Measurements from ENCODE around the gene FAM187B. TPM values are rescaled to one million over a fixed set of nuclear protein-coding genes. Genes with fewer than 3 reads are reported as not detected.

FAM187B gene
- polyA plus RNA-seq, 1 donor (not counting 4 experiments of a cell fraction or from before 2014, with no cell fraction given) = not detected

- Histone ChIP-seq H3K4me1 (ENCODE audit: control insufficient read depth, extremely low read depth, insufficient read depth, low read length) (no peaks in the 10 kb centered on the region), H3K4me2 (ENCODE audit: control insufficient read depth, extremely low read depth, insufficient read depth, low read depth, low read length) (no peak overlapping the region), H3K9me3 (ENCODE audit: control insufficient read depth, low read depth, low read length) (no peaks in the 10 kb centered on the region), H3K36me3 (ENCODE audit: control insufficient read depth in 2 of 2, extremely low read depth in 1 of 2, insufficient read depth in 2 of 2, low read length in 2 of 2) (no peaks in the 10 kb centered on the region), H3K27ac (ENCODE audit: control insufficient read depth, insufficient read depth, low read length) (no peak overlapping the region), H3K9ac (ENCODE audit: control insufficient read depth, extremely low read depth, insufficient read depth, low read length) (no peak overlapping the region), H3K4me3 (ENCODE audit: control insufficient read depth in 2 of 3, extremely low read depth in 1 of 3, insufficient read depth in 2 of 3, low read depth in 1 of 3, low read length in 3 of 3) (no peak overlapping the region), H3K9me1 (ENCODE audit: control insufficient read depth, extremely low read depth, insufficient read depth, low read length) (no peaks in the 10 kb centered on the region), H2AFZ (ENCODE audit: control insufficient read depth, low read length) (no peak overlapping the region), H4K20me1 (ENCODE audit: control insufficient read depth, extremely low read depth, insufficient read depth, low read length) (no peaks in the 10 kb centered on the region), H3K27me3 (ENCODE audit: control insufficient read depth, extremely low read depth, insufficient read depth, low read length) (no peaks in the 10 kb centered on the region), H3K79me2 (ENCODE audit: control insufficient read depth, insufficient read depth, low read length) (no peaks in the 10 kb centered on the region)
- FAIRE-seq = no peak
- TF ChIP-seq EZH2 (IDR thresholded peaks at IDR 0.05; ENCODE audit: low read length) = no peak
- TF ChIP-seq, protein P1, sequence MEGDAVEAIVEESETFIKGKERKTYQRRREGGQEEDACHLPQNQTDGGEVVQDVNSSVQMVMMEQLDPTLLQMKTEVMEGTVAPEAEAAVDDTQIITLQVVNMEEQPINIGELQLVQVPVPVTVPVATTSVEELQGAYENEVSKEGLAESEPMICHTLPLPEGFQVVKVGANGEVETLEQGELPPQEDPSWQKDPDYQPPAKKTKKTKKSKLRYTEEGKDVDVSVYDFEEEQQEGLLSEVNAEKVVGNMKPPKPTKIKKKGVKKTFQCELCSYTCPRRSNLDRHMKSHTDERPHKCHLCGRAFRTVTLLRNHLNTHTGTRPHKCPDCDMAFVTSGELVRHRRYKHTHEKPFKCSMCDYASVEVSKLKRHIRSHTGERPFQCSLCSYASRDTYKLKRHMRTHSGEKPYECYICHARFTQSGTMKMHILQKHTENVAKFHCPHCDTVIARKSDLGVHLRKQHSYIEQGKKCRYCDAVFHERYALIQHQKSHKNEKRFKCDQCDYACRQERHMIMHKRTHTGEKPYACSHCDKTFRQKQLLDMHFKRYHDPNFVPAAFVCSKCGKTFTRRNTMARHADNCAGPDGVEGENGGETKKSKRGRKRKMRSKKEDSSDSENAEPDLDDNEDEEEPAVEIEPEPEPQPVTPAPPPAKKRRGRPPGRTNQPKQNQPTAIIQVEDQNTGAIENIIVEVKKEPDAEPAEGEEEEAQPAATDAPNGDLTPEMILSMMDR (optimal IDR thresholded peaks at IDR 0.05 in 1 of 3, IDR thresholded peaks at IDR 0.05 in 1 of 3, conservative IDR thresholded peaks at IDR 0.05 in 1 of 3; ENCODE audit: extremely low read depth in 1 of 3, insufficient read depth in 2 of 3, low read length in 3 of 3) = no peak
- dilution Hi-C loops (cut with MboI; ENCODE audit: extremely low pct_ligation_motif_present, low sequenced_read_pairs) = no loop called here
- DNase-seq (ENCODE audit: low read depth, low spot score) = no peak
These were observed 32.7 kb downstream of the FAM187B start for GRCh38 chr19:35195830-35196229.

DNA sequence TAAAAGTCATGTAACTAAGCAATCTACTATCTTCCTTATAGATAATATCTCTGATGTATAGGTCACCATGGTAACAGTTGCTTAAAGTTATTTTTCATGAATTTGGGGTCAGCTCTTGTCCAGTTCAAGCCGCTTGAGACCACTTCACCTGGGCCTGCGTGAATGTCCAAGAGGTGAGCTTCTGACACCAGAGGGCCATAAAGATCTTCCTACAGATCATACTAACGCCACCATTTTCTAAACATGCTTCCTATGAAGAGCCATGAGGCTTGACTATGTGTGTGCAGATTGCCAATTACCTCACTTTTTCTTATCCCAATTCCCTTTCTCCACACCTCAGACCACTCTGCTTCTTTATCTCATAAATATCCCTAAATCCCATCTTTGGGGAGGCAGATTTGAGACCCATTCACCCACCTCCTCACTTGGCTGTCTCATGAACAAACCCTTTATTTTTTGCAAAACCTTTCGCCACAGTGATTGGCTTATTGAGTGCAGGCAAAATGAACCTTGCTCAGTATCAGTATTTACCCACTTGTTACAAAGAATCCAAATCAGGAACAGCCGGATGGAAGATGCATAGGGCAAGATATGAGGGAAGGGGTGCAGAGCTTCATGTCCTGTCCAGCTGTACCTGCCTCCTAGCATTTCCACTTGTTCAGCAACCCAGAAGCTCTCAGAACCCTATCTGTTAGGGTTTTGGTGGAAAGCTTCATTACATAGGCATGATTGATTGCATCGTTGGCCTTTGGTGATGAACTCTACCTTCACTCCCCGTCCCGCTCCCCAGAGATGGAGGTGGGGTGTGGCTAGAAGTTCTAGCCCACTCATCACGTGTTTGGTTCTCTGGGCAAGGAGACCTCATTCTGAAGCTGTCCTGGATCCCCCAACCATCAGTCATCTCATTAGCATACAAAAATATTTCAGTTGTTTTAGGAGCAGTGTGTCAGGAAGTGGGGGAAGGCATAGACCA lies 34.2 kb downstream of the FAM187B start:
- H3K36me3 ChIP-seq (ENCODE audit: control insufficient read depth in 2 of 2, extremely low read depth in 1 of 2, insufficient read depth in 2 of 2, low read length in 2 of 2) = no peaks in the 10 kb centered on the region
- DNase-seq (ENCODE audit: low read depth, low spot score) (no peak), FAIRE-seq (no peak)
- H3K79me2 ChIP-seq (ENCODE audit: control insufficient read depth, insufficient read depth, low read length) = no peaks in the 10 kb centered on the region
- no peaks in the 10 kb centered on the region for H4K20me1 ChIP-seq (ENCODE audit: control insufficient read depth, extremely low read depth, insufficient read depth, low read length)
- H3K27ac ChIP-seq (ENCODE audit: control insufficient read depth, insufficient read depth, low read length) = no peak overlapping the region
- dilution Hi-C loops (cut with MboI; ENCODE audit: extremely low pct_ligation_motif_present, low sequenced_read_pairs) = no loop called here
- no peaks in the 10 kb centered on the region for H3K9me1 ChIP-seq (ENCODE audit: control insufficient read depth, extremely low read depth, insufficient read depth, low read length)
- no peaks in the 10 kb centered on the region for H3K9me3 ChIP-seq (ENCODE audit: control insufficient read depth, low read depth, low read length)
- H3K4me1 ChIP-seq (ENCODE audit: control insufficient read depth, extremely low read depth, insufficient read depth, low read length) = no peaks in the 10 kb centered on the region
- no peak overlapping the region for H3K4me3 ChIP-seq (ENCODE audit: control insufficient read depth in 2 of 3, extremely low read depth in 1 of 3, insufficient read depth in 2 of 3, low read depth in 1 of 3, low read length in 3 of 3)
- H3K27me3 ChIP-seq (ENCODE audit: control insufficient read depth, extremely low read depth, insufficient read depth, low read length) = no peaks in the 10 kb centered on the region
- no peak overlapping the region for H2AFZ ChIP-seq (ENCODE audit: control insufficient read depth, low read length)
- H3K9ac ChIP-seq (ENCODE audit: control insufficient read depth, extremely low read depth, insufficient read depth, low read length) = no peak overlapping the region
- TF ChIP-seq, protein P1 (optimal IDR thresholded peaks at IDR 0.05 in 1 of 3, IDR thresholded peaks at IDR 0.05 in 1 of 3, conservative IDR thresholded peaks at IDR 0.05 in 1 of 3; ENCODE audit: extremely low read depth in 1 of 3, insufficient read depth in 2 of 3, low read length in 3 of 3) = no peak
- TF ChIP-seq EZH2 (IDR thresholded peaks at IDR 0.05; ENCODE audit: low read length) = no peak
- no peak overlapping the region for H3K4me2 ChIP-seq (ENCODE audit: control insufficient read depth, extremely low read depth, insufficient read depth, low read depth, low read length)
